Spinal cord (tissue), 10 donors: ENCODE data around the gene CLASP2. TPM values are rescaled to one million over a fixed set of nuclear protein-coding genes. Genes with fewer than 3 reads are reported as not detected.

Source experiments
- DNase-seq, 6 donors: peaks; one replicate each; pipeline versions ENCODE4 v3.0.0 to v3.0.0-alpha.2; 2013 to 2015; ENCODE audit warnings: low spot score in 6 of 6, low read depth in 4 of 6
- H3K27ac ChIP-seq: one replicate; pipeline ENCODE4 v1.5.1; 2013; ENCODE audit warnings: low read depth, low read length, control low read depth
- H3K27me3 ChIP-seq: one replicate; pipeline ENCODE4 v1.6.1; 2013; ENCODE audit warnings: low read length; ENCODE audit not compliant: control insufficient read depth, insufficient read depth
- H3K36me3 ChIP-seq: one replicate; pipeline ENCODE4 v1.6.1; 2013; ENCODE audit warnings: low read length; ENCODE audit not compliant: control insufficient read depth, insufficient read depth
- H3K4me1 ChIP-seq: one replicate; pipeline ENCODE4 v1.6.1; 2013; ENCODE audit warnings: low read length; ENCODE audit not compliant: control insufficient read depth, insufficient read depth
- H3K4me3 ChIP-seq: one replicate; pipeline ENCODE4 v1.5.1; 2013; ENCODE audit warnings: low read depth, low read length, control low read depth
- H3K9me3 ChIP-seq: one replicate; pipeline ENCODE4 v1.6.1; 2013; ENCODE audit warnings: low read length; ENCODE audit not compliant: control insufficient read depth, insufficient read depth
- WGBS: methylation state at CpG from one replicate; pipeline ENCODE4 v1.1.5; 2013; ENCODE audit warnings: missing lambda C conversion rate; ENCODE audit not compliant: insufficient coverage; 5-methylcytosine and 5-hydroxymethylcytosine counted together
- polyA plus RNA-seq, 2 donors: library from polyadenylated mRNA; unstranded; fragments of 120-200 nt; gene quantifications; one replicate each; pipeline ENCODE4 v1.2.1, GENCODE V29; 2013; ENCODE audit not compliant: insufficient read length in 2 of 2
- total RNA-seq, 2 donors: library from RNA; depleted of rRNA in 1 of 2; stranded (reverse); fragments of 120-200 nt in 1 of 2; fragments of >200 nt in 1 of 2; gene quantifications; one replicate each; pipeline versions ENCODE4 v1.2.3 to v1.2.4, GENCODE V29; 2013 to 2014
- donor health status: healthy.

The CLASP2 gene
- total and polyA plus RNA-seq, 4 donors: 197 to 883 (median 268) TPM

GRCh38 chr3:33579840-33580239 lies 138.2 kb downstream of the CLASP2 start:
- no peak overlapping the region for H3K27ac ChIP-seq
- DNase-seq: no peak
- no peaks in the 10 kb centered on the region for H3K9me3 ChIP-seq
- WGBS: no CpG with 5 or more reads among the region's 2 CpGs
- no peaks in the 10 kb centered on the region for H3K27me3 ChIP-seq
- no peak overlapping the region for H3K4me3 ChIP-seq
- H3K36me3 ChIP-seq: peaks cover 19% of the 10 kb centered on the region
- no peaks in the 10 kb centered on the region for H3K4me1 ChIP-seq

GRCh38 chr3:33579178-33579510 lies 138.9 kb downstream of the CLASP2 start:
- Histone ChIP-seq H3K4me3 (no peak overlapping the region), H3K27ac (no peak overlapping the region)
- no peak for DNase-seq

GRCh38 chr3:33578325-33579177 lies 139.5 kb downstream of the CLASP2 start:
- WGBS: 17% methylated on average over 1 of the region's 2 CpGs
- H3K4me1 ChIP-seq: no peaks in the 10 kb centered on the region
- no peak for DNase-seq
- peaks cover 14% of the 10 kb centered on the region for H3K36me3 ChIP-seq
- no peaks in the 10 kb centered on the region for H3K27me3 ChIP-seq
- H3K9me3 ChIP-seq: no peaks in the 10 kb centered on the region
- H3K4me3 ChIP-seq: no peak overlapping the region
- H3K27ac ChIP-seq: no peak overlapping the region

More at GRCh38 chr3:33579178-33579510, 138.9 kb downstream of the CLASP2 start:
- Histone ChIP-seq H3K27me3 (no peaks in the 10 kb centered on the region), H3K36me3 (peaks cover 16% of the 10 kb centered on the region), H3K4me1 (no peaks in the 10 kb centered on the region), H3K9me3 (no peaks in the 10 kb centered on the region)
- WGBS: no CpG with 5 or more reads among the region's 1 CpG

DNA sequence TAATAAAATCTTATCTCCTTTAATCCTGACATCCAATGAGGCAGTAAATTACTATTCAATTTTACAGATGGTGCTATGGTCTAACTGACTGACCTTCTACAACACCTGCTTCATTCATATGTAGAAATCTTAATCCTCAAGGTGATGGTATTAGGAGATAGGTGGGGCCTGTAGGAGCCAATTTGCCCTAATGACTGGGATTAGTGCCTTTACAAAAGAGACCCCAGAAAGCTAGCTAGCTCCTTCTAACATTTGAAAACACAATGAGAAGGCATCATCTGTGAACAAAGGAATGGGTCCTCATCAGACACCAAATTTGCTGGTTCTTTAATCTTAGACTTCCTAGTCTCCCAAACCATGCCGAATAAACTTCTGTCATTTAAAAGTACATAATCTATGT lies 140.5 kb downstream of the CLASP2 start:
- no peaks in the 10 kb centered on the region for H3K9me3 ChIP-seq
- peaks cover 14% of the 10 kb centered on the region for H3K36me3 ChIP-seq
- H3K27me3 ChIP-seq: no peaks in the 10 kb centered on the region
- DNase-seq: no peak
- no CpG with 5 or more reads among the region's 1 CpG for WGBS
- no peaks in the 10 kb centered on the region for H3K4me1 ChIP-seq
- H3K27ac ChIP-seq: no peak overlapping the region
- no peak overlapping the region for H3K4me3 ChIP-seq

GRCh38 chr3:33577173-33577572 lies 140.9 kb downstream of the CLASP2 start:
- peaks cover 10% of the 10 kb centered on the region for H3K36me3 ChIP-seq
- no peaks in the 10 kb centered on the region for H3K27me3 ChIP-seq
- no peak overlapping the region for H3K4me3 ChIP-seq
- no CpG with 5 or more reads among the region's 3 CpGs for WGBS
- H3K4me1 ChIP-seq: no peaks in the 10 kb centered on the region
- H3K9me3 ChIP-seq: no peaks in the 10 kb centered on the region
- H3K27ac ChIP-seq: no peak overlapping the region
- no peak for DNase-seq

DNA sequence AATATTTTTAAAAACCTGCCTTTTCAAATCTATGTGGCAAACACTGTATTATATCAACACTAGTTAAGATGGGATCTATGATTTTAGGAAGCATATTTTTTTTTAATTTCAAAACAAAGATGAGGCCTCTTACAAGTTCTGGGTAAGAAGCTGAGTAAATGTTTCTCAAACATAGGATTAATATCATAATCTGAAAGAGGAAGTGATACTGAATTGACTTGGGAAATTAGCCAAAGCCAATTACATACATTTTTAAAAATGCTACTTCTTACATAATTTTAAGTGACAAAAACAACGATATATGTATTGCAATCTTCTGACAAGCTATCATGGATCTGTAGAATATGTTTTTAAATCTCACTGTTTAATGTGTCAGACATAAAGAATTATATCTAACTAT lies 142.7 kb downstream of the CLASP2 start:
- H3K4me1 ChIP-seq: no peaks in the 10 kb centered on the region
- no CpG with 5 or more reads among the region's 1 CpG for WGBS
- no peaks in the 10 kb centered on the region for H3K27me3 ChIP-seq
- no peak overlapping the region for H3K4me3 ChIP-seq
- DNase-seq: no peak
- H3K36me3 ChIP-seq: peaks cover 8% of the 10 kb centered on the region
- H3K9me3 ChIP-seq: no peaks in the 10 kb centered on the region
- H3K27ac ChIP-seq: no peak overlapping the region

DNA sequence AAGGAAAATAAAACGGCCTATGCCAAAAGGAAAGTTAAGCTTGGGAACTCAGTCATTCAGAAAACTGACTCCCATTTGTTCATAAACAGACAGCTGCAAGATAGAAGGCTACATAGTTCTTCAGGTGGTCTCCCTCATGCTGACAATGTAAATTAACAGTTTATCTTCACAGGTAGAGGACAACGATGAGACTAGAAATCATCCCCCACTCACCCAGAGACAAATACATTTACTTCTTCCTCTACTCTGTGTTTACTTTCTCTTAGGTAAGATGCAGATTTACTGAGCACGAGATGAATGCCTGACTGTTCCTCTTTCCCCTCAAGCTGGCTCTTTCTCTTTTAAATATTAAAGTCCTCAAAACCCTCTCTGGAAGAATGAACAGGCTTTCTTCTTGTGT lies 160.2 kb downstream of the CLASP2 start:
- H3K4me3 ChIP-seq: no peak overlapping the region
- no peaks in the 10 kb centered on the region for H3K27me3 ChIP-seq
- no peaks in the 10 kb centered on the region for H3K9me3 ChIP-seq
- 20% methylated on average over 1 of the region's 3 CpGs for WGBS
- no peaks in the 10 kb centered on the region for H3K4me1 ChIP-seq
- no peak overlapping the region for H3K27ac ChIP-seq
- DNase-seq: no peak
- peaks cover 19% of the 10 kb centered on the region for H3K36me3 ChIP-seq

GRCh38 chr3:33557279-33557678 lies 160.8 kb downstream of the CLASP2 start:
- no peak for DNase-seq
- Histone ChIP-seq H3K27ac (no peak overlapping the region), H3K36me3 (peaks cover 19% of the 10 kb centered on the region), H3K9me3 (no peaks in the 10 kb centered on the region), H3K4me3 (no peak overlapping the region), H3K4me1 (no peaks in the 10 kb centered on the region), H3K27me3 (no peaks in the 10 kb centered on the region)
- no CpG with 5 or more reads among the region's 1 CpG for WGBS

DNA sequence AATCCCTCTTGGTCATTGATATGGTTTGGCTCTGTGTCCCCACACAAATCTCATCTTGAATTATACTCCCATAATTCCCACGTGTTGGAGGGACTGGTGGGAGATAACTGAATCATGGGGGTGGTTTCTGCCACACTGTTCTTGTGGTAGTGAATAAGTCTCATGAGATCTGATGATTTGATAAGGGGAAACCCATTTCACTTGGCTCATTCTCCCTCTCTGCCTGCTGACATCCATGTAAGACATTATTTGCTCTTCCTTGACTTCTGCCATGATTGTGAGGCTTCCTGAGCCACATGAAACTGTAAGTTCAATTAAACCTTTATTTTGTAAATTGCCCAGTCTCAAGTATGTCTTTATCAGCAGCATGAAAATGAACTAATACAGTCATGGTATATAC lies 171.0 kb downstream of the CLASP2 start:
- Histone ChIP-seq H3K9me3 (no peaks in the 10 kb centered on the region), H3K4me1 (no peaks in the 10 kb centered on the region), H3K27me3 (no peaks in the 10 kb centered on the region), H3K27ac (no peak overlapping the region), H3K4me3 (no peak overlapping the region), H3K36me3 (peaks cover 29% of the 10 kb centered on the region)
- DNase-seq: no peak
- no CpG with 5 or more reads among the region's 1 CpG for WGBS

DNA sequence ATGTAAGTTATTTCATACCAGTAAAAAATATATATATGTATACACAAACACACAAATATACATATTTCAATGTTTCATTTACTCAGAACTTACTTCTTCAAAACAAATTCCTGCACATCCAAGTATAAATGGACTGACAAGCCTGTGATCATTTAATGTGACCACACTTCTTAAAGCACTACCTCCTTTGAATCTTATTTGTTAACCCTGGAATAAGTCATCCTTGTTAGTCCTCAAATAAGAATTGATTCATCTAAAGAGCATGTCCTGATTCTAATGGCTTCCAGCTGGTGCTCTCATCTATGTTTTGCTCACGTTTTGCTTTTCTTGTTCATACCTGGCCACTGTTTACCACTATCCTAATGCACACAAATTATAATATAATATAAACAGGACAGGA lies 173.9 kb downstream of the CLASP2 start:
- no peaks in the 10 kb centered on the region for H3K4me1 ChIP-seq
- no peaks in the 10 kb centered on the region for H3K9me3 ChIP-seq
- H3K36me3 ChIP-seq: peaks cover 33% of the 10 kb centered on the region
- no CpG with 5 or more reads among the region's 1 CpG for WGBS
- H3K27ac ChIP-seq: no peak overlapping the region
- DNase-seq: no peak
- H3K27me3 ChIP-seq: no peaks in the 10 kb centered on the region
- no peak overlapping the region for H3K4me3 ChIP-seq
